CD8-positive, alpha-beta memory T cell (primary cell): ENCODE results near the gene SP4. TPM values are rescaled to one million over a fixed set of nuclear protein-coding genes. Genes with fewer than 3 reads are reported as not detected.

Experiments
- CTCF ChIA-PET: fragments of 350-600 bp; sonication (Branson Sonifier 250); formaldehyde crosslinking; loops from one replicate; lab custom pipeline; 2021; ENCODE audit warnings: antibody characterized with exemption; lab: Charles Lee
- POLR2A ChIA-PET: fragments of 350-600 bp; sonication (Branson Sonifier 250); formaldehyde crosslinking; loops from one replicate; lab custom pipeline; 2021; ENCODE audit warnings: antibody characterized with exemption; lab: Charles Lee
- DNase-seq, 5 donors: peaks; one replicate each; pipeline versions ENCODE4 v3.0.0 to v3.0.0-alpha.2; 2020 to 2022; ENCODE audit warnings: mixed read lengths in 1 of 5
- H3K27ac ChIP-seq: one replicate; pipeline ENCODE4 v1.7.0; 2013; ENCODE audit warnings: low read depth, mild to moderate bottlenecking, low read length, moderate library complexity
- H3K27me3 ChIP-seq: 2 replicates; pipeline ENCODE4 v1.7.0; 2013; ENCODE audit warnings: low read length, mild to moderate bottlenecking; ENCODE audit not compliant: insufficient read depth, poor library complexity, severe bottlenecking
- H3K36me3 ChIP-seq: 2 replicates; pipeline ENCODE4 v1.7.0; 2013; ENCODE audit warnings: mild to moderate bottlenecking, low read length, moderate library complexity; ENCODE audit not compliant: insufficient read depth
- H3K4me1 ChIP-seq: 2 replicates; pipeline ENCODE4 v1.7.0; 2013; ENCODE audit warnings: mild to moderate bottlenecking, low read length, moderate library complexity; ENCODE audit not compliant: insufficient read depth
- H3K4me3 ChIP-seq: 2 replicates; pipeline ENCODE4 v1.7.0; 2013; ENCODE audit warnings: mild to moderate bottlenecking, low read length
- H3K9me3 ChIP-seq: 2 replicates; pipeline ENCODE4 v1.7.0; 2013; ENCODE audit warnings: mild to moderate bottlenecking, low read length
- H3K27ac Mint-ChIP-seq, 8 donors: one replicate each; pipeline ENCODE4 v1.8.0; 2020 to 2021; ENCODE audit warnings: mixed read lengths in 8 of 8, mild to moderate bottlenecking in 6 of 8, inconsistent platforms in 3 of 8, moderate library complexity in 3 of 8
- H3K27me3 Mint-ChIP-seq, 2 donors: one replicate each; pipeline ENCODE4 v1.8.0; 2020 to 2021; ENCODE audit warnings: mixed read lengths in 2 of 2, mild to moderate bottlenecking in 1 of 2, moderate library complexity in 1 of 2
- H3K36me3 Mint-ChIP-seq, 3 donors: one replicate each; pipeline ENCODE4 v1.8.0; 2020 to 2021; ENCODE audit warnings: mixed read lengths in 3 of 3, inconsistent platforms in 1 of 3, mild to moderate bottlenecking in 1 of 3
- H3K4me1 Mint-ChIP-seq, 3 donors: one replicate each; pipeline ENCODE4 v1.8.0; 2020 to 2021; ENCODE audit warnings: mixed read lengths in 3 of 3, inconsistent platforms in 1 of 3, mild to moderate bottlenecking in 1 of 3
- H3K4me3 Mint-ChIP-seq, 7 donors: one replicate each; pipeline ENCODE4 v1.8.0; 2020 to 2021; ENCODE audit warnings: mixed read lengths in 7 of 7, mild to moderate bottlenecking in 6 of 7, moderate library complexity in 4 of 7, inconsistent platforms in 2 of 7
- H3K9me3 Mint-ChIP-seq, 5 donors: one replicate each; pipeline ENCODE4 v1.8.0; 2020 to 2022; ENCODE audit warnings: mixed read lengths in 5 of 5, mild to moderate bottlenecking in 3 of 5, moderate library complexity in 2 of 5, inconsistent platforms in 1 of 5
- polyA plus RNA-seq: library from polyadenylated mRNA; unstranded; fragments of 300-500 nt; fragmentation: Illumina TruSeq; gene quantifications from one replicate; pipeline ENCODE4 v1.2.3, GENCODE V29; 2021
- total RNA-seq, 2 experiments: library from RNA; stranded (reverse); gene quantifications; one replicate each; pipeline ENCODE4 v1.2.3, GENCODE V29; 2021

Gene SP4
- total RNA-seq (10 to 100 TPM; 20.0 to 22.2 TPM), polyA plus RNA-seq (14.1 TPM)

DNA sequence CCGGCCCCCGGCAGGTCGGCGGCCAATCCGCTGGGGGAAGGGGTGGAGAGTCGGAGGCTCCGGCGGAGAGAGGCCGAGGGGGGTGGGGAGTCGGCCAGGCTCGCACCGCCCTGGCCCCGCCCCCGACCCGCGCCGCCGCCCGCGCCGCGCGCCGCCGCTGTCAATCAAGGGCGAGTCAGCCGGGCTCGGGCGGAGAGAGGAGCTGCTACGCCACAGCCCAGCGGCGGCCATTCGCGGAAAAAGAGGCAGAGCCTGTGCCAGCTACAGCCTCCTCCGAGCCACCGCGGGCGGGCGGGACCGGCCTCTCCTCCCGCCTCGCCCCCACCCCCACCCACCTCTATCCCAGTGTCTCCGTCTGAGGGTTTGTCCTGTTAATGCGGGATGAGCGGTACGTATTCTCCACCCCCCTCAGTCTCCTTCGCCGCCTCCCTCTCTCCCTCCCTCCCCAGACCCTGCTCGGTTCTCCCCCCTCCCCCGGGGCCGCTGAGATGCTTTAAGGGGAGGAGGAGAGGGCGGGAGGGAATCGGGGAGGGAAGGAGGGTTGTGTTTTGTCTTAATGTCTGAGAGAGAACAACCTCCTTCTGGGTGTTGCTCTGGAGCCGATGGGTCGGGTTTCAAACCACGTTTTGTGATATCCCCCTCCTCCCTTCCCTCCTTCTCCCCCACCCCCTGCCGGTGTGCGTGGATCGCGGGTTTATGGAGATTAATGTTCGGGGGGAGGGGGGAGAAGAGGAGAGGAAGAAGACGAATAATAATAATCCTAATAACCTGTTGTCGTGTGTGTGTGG is at the start of gene SP4:
TSS of gene SP4 (plus strand) at position 213 of the 788 bp plus-strand sequence. CDS start at position 382, 169 bp downstream.
- Mint-ChIP-seq H3K4me1 (peaks cover 46 to 58% (median 58%) of the 10 kb centered on the region in 3 donors), H3K27ac (peak within 1 kb of the TSS; percentile 97 to 100 (median 98)), H3K9me3 (no peaks in the 10 kb centered on the region), H3K36me3 (peaks cover 8 to 37% (median 10%) of the 10 kb centered on the region in 3 donors), H3K27me3 (no peaks in the 10 kb centered on the region), H3K4me3 (peak within 1 kb of the TSS; percentile 91 to 100 (median 98))
- Histone ChIP-seq H3K27me3 (no peaks in the 10 kb centered on the region), H3K9me3 (no peaks in the 10 kb centered on the region), H3K4me1 (peaks cover 47% of the 10 kb centered on the region), H3K36me3 (peaks cover 6% of the 10 kb centered on the region), H3K27ac (peak within 1 kb of the TSS; percentile 97), H3K4me3 (peak within 1 kb of the TSS; percentile 99)
- POLR2A ChIA-PET: interaction anchor here (0.6 to 2.3 kb wide), 6 partner anchors 15 to 89 kb away, joined by 3 to 21 read pairs (median 10); no protein-coding TSS in a partner anchor
- peak; percentile 93 to 98 (median 96) for DNase-seq
- CTCF ChIA-PET: interaction anchor here (0.9 to 1.9 kb wide), 5 partner anchors 15 to 170 kb away, joined by 3 to 13 read pairs (median 5); no protein-coding TSS in a partner anchor

DNA sequence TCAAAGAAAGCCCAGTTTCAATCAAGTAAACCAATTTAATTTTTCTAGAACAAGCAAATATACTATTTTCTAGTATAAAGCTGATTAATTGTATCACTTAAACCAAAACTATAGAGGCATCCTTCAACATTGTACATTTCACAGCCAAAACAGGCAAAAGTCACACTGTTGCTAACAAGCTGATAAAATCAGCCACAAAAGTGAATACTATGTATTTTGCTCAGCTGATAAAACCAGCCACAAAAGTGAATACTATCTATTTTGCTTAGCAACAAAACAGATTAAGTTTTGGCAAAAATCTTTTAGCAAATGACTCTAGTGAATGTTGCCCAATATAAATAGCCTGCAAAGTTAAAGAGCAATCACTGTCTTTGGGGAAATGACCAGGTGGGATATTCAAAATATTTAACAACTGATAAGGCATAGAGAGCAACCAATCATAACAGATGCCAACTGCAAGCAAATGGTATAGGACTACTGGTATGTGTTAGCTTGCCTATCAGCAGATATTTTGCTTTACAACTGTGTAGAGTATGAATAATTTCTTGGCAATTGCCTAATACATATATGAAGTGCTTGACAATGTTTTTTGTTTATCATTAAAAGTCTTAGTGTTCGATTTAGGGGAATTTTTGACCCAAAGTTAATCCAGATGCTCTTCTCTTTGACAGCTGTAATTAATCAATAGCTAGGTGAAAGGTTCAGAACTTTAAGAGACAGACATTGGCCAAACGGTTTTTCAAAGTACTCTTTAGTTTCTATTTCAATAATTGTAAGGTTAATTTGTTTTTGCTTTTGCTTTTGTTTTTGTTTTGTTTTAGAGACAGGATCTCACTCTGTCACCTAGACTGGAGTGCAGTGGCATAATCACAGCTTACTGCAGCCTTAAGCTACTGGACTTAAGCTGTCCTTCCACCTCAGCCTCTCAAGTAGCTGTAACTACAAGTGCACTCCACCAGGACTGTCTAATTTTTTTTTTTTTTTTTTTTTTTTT is 44.4 kb upstream of the SP4 start:
- Mint-ChIP-seq H3K27me3 (no peaks in the 10 kb centered on the region), H3K4me3 (peak overlapping the region; percentile 24 to 75 (median 47)), H3K9me3 (no peaks in the 10 kb centered on the region), H3K36me3 (no peaks in the 10 kb centered on the region), H3K4me1 (peaks cover 29 to 46% (median 30%) of the 10 kb centered on the region in 3 donors), H3K27ac (peak overlapping the region; percentile 2 to 90 (median 70))
- Histone ChIP-seq H3K27me3 (no peaks in the 10 kb centered on the region), H3K4me1 (peaks cover 9% of the 10 kb centered on the region), H3K36me3 (no peaks in the 10 kb centered on the region), H3K4me3 (no peak overlapping the region), H3K27ac (no peak overlapping the region), H3K9me3 (no peaks in the 10 kb centered on the region)
- POLR2A ChIA-PET: interaction anchor here (0.8 to 1.5 kb wide), 2 partner anchors 31 to 109 kb away, joined by 4 read pairs; no protein-coding TSS in a partner anchor
- peak in 1 of 5 donors; percentile 9 for DNase-seq
- CTCF ChIA-PET: interaction anchor here (1.2 kb wide), 2 partner anchors 30 to 45 kb away, joined by 4 to 5 read pairs; no protein-coding TSS in a partner anchor

DNA sequence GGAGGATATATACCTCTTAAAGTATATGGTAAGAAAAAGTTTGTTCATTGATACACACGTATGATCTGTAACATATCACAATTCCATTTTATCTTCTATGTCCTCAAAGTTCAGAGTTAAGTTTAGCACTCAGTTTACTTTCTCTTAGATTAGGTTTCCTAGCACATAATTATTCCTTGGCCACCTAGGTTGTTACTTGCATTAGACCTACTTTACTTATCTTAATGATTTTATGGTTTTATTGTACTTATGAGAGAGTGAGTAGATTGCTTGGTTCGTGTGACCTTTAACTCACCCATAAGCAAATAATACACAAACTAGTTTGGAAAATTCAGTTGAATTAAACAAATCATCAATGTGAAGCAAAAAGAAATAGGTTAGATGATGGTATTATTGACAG is 33.9 kb upstream of the SP4 start:
- CTCF ChIA-PET: no interaction called here
- H3K27ac ChIP-seq: no peak overlapping the region
- H3K4me3 Mint-ChIP-seq: no peak overlapping the region
- H3K36me3 ChIP-seq: no peaks in the 10 kb centered on the region
- no peaks in the 10 kb centered on the region for H3K9me3 Mint-ChIP-seq
- no peaks in the 10 kb centered on the region for H3K9me3 ChIP-seq
- no peak for DNase-seq
- no peaks in the 10 kb centered on the region for H3K4me1 Mint-ChIP-seq
- no peak overlapping the region for H3K27ac Mint-ChIP-seq
- H3K36me3 Mint-ChIP-seq: no peaks in the 10 kb centered on the region
- POLR2A ChIA-PET: no interaction called here
- no peaks in the 10 kb centered on the region for H3K4me1 ChIP-seq
- H3K27me3 Mint-ChIP-seq: no peaks in the 10 kb centered on the region
- H3K4me3 ChIP-seq: no peak overlapping the region
- H3K27me3 ChIP-seq: no peaks in the 10 kb centered on the region

DNA sequence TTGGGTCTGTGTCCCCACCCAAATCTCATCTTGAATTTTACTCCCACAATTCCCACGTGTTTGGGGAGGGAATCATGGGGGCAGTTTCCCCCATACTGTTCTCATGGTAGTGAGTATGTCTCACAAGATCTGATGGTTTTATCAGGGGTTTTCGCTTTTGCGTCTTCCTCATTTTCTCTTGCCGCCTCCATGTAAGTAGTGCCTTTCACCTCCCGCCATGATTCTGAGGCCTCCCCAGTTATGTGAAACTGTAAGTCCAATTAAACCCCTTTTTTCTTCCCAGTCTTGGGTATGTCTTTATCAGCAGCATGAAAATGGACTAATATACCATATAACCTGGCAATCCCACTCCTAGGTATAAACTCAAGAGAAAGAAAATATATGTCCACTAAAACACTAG is 25.9 kb upstream of the SP4 start:
- Mint-ChIP-seq H3K36me3 (peaks cover 0 to 9% (median 2%) of the 10 kb centered on the region in 3 donors), H3K4me3 (no peak overlapping the region), H3K4me1 (no peaks in the 10 kb centered on the region), H3K9me3 (peaks cover 2 to 9% (median 3%) of the 10 kb centered on the region in 5 donors), H3K27me3 (no peaks in the 10 kb centered on the region), H3K27ac (no peak overlapping the region)
- Histone ChIP-seq H3K4me3 (no peak overlapping the region), H3K36me3 (no peaks in the 10 kb centered on the region), H3K4me1 (no peaks in the 10 kb centered on the region), H3K9me3 (no peaks in the 10 kb centered on the region), H3K27me3 (no peaks in the 10 kb centered on the region), H3K27ac (no peak overlapping the region)
- POLR2A ChIA-PET: no interaction called here
- CTCF ChIA-PET: no interaction called here
- DNase-seq: no peak

DNA sequence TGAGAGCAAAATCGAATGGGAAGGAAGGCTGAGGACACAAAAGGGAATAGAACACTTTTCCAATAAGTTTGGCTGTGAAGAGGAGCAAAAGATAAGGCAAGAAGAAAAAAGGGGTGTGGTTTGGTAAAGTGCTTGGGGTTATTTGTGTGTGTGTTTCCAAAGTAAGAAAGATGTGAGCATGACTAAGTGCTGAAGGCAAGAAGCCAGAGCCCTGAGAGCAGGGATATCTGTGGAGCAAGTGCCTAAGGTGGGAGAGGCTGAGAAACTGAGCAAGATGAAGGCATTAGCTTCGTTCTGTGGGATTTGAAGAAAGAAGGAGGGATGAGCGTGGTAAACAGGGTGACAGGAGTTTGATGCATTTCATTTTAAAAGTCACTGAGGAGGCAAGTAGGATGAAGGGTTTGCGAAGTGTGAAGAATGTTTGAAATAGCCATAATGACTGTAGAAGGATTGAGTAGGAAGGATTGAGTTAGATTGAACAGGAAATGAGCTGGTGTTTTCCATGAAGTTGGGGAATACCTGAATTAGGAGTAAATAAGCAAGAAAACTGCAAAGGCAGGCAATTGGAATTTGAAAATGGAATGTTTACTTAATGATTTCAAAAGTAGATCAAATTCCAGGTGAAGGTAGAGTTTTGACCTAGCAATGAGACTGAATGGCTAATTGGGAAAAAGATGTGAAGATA is 19.9 kb upstream of the SP4 start:
- ChIA-PET POLR2A (no interaction called here), CTCF (no interaction called here)
- Histone ChIP-seq H3K27ac (no peak overlapping the region), H3K4me1 (peaks cover 15% of the 10 kb centered on the region), H3K27me3 (no peaks in the 10 kb centered on the region), H3K36me3 (no peaks in the 10 kb centered on the region), H3K4me3 (no peak overlapping the region), H3K9me3 (no peaks in the 10 kb centered on the region)
- peaks cover 35 to 49% (median 44%) of the 10 kb centered on the region in 3 donors for H3K4me1 Mint-ChIP-seq
- H3K4me3 Mint-ChIP-seq: no peak overlapping the region
- H3K27ac Mint-ChIP-seq: peak overlapping the region in 2 of 8 donors; percentile 1 to 19
- no peaks in the 10 kb centered on the region for H3K27me3 Mint-ChIP-seq
- no peak for DNase-seq
- no peaks in the 10 kb centered on the region for H3K9me3 Mint-ChIP-seq
- H3K36me3 Mint-ChIP-seq: peaks cover 0 to 2% (median 0%) of the 10 kb centered on the region in 3 donors

DNA sequence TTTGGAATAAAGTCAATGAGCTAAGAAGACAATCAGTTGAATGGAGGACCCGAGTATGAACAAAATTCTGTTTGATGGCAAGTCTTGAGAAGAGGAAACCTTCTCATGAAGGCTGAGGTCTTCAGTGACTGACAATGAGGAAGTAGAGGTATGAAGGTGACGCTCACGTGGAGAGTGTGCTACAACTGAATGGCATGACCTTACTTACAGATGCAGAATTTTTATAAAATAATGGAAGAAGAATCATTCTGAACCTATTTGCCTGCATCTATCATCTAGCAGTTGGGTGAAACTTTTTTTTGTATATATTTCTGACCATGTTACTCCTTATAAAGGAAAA is 19.4 kb upstream of the SP4 start:
- H3K36me3 ChIP-seq: no peaks in the 10 kb centered on the region
- Mint-ChIP-seq H3K27me3 (no peaks in the 10 kb centered on the region), H3K4me3 (no peak overlapping the region), H3K36me3 (peaks cover 0 to 2% (median under 1%) of the 10 kb centered on the region in 3 donors), H3K27ac (peak overlapping the region in 1 of 8 donors; percentile 1), H3K9me3 (no peaks in the 10 kb centered on the region), H3K4me1 (peaks cover 40 to 54% (median 49%) of the 10 kb centered on the region in 3 donors)
- DNase-seq: no peak
- no peaks in the 10 kb centered on the region for H3K27me3 ChIP-seq
- H3K27ac ChIP-seq: no peak overlapping the region
- no peaks in the 10 kb centered on the region for H3K9me3 ChIP-seq
- ChIA-PET POLR2A (no interaction called here), CTCF (no interaction called here)
- H3K4me1 ChIP-seq: peaks cover 20% of the 10 kb centered on the region
- no peak overlapping the region for H3K4me3 ChIP-seq

DNA sequence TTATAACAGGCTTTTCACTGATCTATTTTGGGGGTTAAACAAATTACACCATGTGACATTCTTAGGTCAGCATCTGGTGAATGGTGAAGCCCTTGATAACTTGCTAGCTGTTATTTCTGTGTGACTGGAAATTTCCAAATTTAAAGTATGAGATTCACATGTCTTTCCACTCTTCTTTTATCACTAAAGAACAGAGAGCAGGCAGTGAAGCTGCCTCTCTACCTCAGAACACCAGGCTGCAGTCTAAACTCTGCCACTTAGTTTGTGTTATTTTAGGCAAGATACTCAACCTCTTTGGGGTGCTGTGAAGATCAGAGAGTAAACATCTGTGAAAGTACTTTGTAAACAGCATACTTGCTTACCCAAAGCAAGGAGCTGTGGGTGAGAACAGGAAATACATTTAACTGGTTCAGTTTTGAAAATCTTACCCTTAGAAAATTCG is 15.5 kb upstream of the SP4 start:
- H3K36me3 Mint-ChIP-seq: peaks cover 0 to 12% (median 4%) of the 10 kb centered on the region in 3 donors
- peak overlapping the region; percentile 17 to 74 (median 69) for H3K4me3 Mint-ChIP-seq
- no peaks in the 10 kb centered on the region for H3K27me3 Mint-ChIP-seq
- CTCF ChIA-PET: interaction anchor here (0.7 to 3.2 kb wide), 8 partner anchors 10 to 155 kb away, joined by 3 to 13 read pairs (median 3); partner anchors contain the start of gene SP4
- H3K4me1 Mint-ChIP-seq: peaks cover 58 to 74% (median 69%) of the 10 kb centered on the region in 3 donors
- Histone ChIP-seq H3K4me3 (no peak overlapping the region), H3K4me1 (peaks cover 25% of the 10 kb centered on the region), H3K36me3 (no peaks in the 10 kb centered on the region), H3K27me3 (no peaks in the 10 kb centered on the region), H3K9me3 (no peaks in the 10 kb centered on the region), H3K27ac (no peak overlapping the region)
- no peaks in the 10 kb centered on the region for H3K9me3 Mint-ChIP-seq
- DNase-seq: peak in 2 of 5 donors; percentile 45 to 46
- H3K27ac Mint-ChIP-seq: peak overlapping the region; percentile 76 to 95 (median 89)
- POLR2A ChIA-PET: interaction anchor here (4.4 kb wide), 1 partner anchor 15 kb away, joined by 21 read pairs; the partner anchor contains the start of gene SP4
